HL-60 (cell line): ENCODE results near the gene LGALS14.

Source experiments
- GABPA ChIP-seq: IDR thresholded peaks from 2 replicates; pipeline ENCODE4 v1.6.1; 2012; ENCODE audit warnings: low read depth
- TF ChIP-seq, protein P1 (sequence below): IDR thresholded peaks from 2 replicates; pipeline ENCODE4 v1.6.1; 2012; ENCODE audit warnings: low read depth; ENCODE audit not compliant: insufficient replicate concordance

DNA sequence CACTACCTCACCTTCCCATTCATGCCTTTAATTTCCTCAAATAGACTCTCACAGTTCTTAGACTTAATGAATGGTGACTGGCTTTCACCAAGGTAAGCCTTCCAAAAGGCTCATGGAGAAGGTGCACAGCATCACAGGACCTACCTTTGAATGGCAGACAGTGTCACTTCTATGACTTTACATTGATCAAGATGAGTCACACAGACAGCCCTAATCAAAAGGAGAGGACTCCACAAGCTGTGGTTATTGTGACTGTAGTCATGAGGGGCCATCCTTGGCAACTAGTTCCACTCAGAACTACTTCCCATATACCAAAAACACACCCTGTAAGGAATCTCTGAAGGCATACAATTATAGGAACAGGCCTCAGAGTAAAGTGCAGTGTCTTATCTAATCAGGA is 42.7 kb upstream of the LGALS14 start:
- TF ChIP-seq, protein P1, sequence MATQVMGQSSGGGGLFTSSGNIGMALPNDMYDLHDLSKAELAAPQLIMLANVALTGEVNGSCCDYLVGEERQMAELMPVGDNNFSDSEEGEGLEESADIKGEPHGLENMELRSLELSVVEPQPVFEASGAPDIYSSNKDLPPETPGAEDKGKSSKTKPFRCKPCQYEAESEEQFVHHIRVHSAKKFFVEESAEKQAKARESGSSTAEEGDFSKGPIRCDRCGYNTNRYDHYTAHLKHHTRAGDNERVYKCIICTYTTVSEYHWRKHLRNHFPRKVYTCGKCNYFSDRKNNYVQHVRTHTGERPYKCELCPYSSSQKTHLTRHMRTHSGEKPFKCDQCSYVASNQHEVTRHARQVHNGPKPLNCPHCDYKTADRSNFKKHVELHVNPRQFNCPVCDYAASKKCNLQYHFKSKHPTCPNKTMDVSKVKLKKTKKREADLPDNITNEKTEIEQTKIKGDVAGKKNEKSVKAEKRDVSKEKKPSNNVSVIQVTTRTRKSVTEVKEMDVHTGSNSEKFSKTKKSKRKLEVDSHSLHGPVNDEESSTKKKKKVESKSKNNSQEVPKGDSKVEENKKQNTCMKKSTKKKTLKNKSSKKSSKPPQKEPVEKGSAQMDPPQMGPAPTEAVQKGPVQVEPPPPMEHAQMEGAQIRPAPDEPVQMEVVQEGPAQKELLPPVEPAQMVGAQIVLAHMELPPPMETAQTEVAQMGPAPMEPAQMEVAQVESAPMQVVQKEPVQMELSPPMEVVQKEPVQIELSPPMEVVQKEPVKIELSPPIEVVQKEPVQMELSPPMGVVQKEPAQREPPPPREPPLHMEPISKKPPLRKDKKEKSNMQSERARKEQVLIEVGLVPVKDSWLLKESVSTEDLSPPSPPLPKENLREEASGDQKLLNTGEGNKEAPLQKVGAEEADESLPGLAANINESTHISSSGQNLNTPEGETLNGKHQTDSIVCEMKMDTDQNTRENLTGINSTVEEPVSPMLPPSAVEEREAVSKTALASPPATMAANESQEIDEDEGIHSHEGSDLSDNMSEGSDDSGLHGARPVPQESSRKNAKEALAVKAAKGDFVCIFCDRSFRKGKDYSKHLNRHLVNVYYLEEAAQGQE = no peak
- TF ChIP-seq GABPA = no peak
